ENCODE measurements around the gene TMEM130.

The TMEM130 gene

GRCh38 chr7:98907570-98907969 is 37.8 kb upstream of the TMEM130 start:
- Histone ChIP-seq H3K27ac (no peak overlapping the region), H3K36me3 (ENCODE audit: insufficient read depth, low read length) (peaks cover 94% of the 10 kb centered on the region), H3K4me3 (no peak overlapping the region), H3K9ac (ENCODE audit: insufficient read length) (no peak overlapping the region), H3K9me3 (ENCODE audit: low read depth, low read length) (no peaks in the 10 kb centered on the region)
- TF ChIP-seq EZH2 (IDR thresholded peaks at IDR 0.05) (no peak), POLR2AphosphoS5 (IDR thresholded peaks at IDR 0.05; ENCODE audit: borderline replicate concordance, low read depth, low read length) (no peak), FOXP2 (optimal IDR thresholded peaks at IDR 0.05; ENCODE audit: control extremely low read depth, extremely low read length, insufficient read depth) (no peak)
- DNase-seq (ENCODE audit: low read depth, low spot score) = no peak

GRCh38 chr7:98903246-98903645 is 33.4 kb upstream of the TMEM130 start:
- Histone ChIP-seq H3K9me3 (ENCODE audit: low read depth, low read length) (no peaks in the 10 kb centered on the region), H3K27ac (no peak overlapping the region), H3K4me3 (no peak overlapping the region), H3K36me3 (ENCODE audit: insufficient read depth, low read length) (peaks cover 95% of the 10 kb centered on the region), H3K9ac (ENCODE audit: insufficient read length) (no peak overlapping the region)
- no peak for DNase-seq (ENCODE audit: low read depth, low spot score)
- no peak for TF ChIP-seq POLR2AphosphoS5 (IDR thresholded peaks at IDR 0.05; ENCODE audit: borderline replicate concordance, low read depth, low read length)
- no peak for TF ChIP-seq FOXP2 (optimal IDR thresholded peaks at IDR 0.05; ENCODE audit: control extremely low read depth, extremely low read length, insufficient read depth)
- TF ChIP-seq EZH2 (IDR thresholded peaks at IDR 0.05) = no peak

GRCh38 chr7:98902523-98902922 is 32.7 kb upstream of the TMEM130 start:
- no peak overlapping the region for H3K27ac ChIP-seq
- no peak for DNase-seq (ENCODE audit: low read depth, low spot score)
- TF ChIP-seq POLR2AphosphoS5 (IDR thresholded peaks at IDR 0.05; ENCODE audit: borderline replicate concordance, low read depth, low read length) (no peak), FOXP2 (optimal IDR thresholded peaks at IDR 0.05; ENCODE audit: control extremely low read depth, extremely low read length, insufficient read depth) (no peak), EZH2 (IDR thresholded peaks at IDR 0.05) (no peak)
- no peaks in the 10 kb centered on the region for H3K9me3 ChIP-seq (ENCODE audit: low read depth, low read length)
- no peak overlapping the region for H3K4me3 ChIP-seq
- peaks cover 95% of the 10 kb centered on the region for H3K36me3 ChIP-seq (ENCODE audit: insufficient read depth, low read length)
- no peak overlapping the region for H3K9ac ChIP-seq (ENCODE audit: insufficient read length)

- no peak for DNase-seq (ENCODE audit: low read depth, low spot score)
- no peak overlapping the region for H3K4me3 ChIP-seq
- TF ChIP-seq EZH2 (IDR thresholded peaks at IDR 0.05) (no peak), FOXP2 (optimal IDR thresholded peaks at IDR 0.05; ENCODE audit: control extremely low read depth, extremely low read length, insufficient read depth) (no peak), POLR2AphosphoS5 (IDR thresholded peaks at IDR 0.05; ENCODE audit: borderline replicate concordance, low read depth, low read length) (no peak)
- H3K9me3 ChIP-seq (ENCODE audit: low read depth, low read length) = no peaks in the 10 kb centered on the region
- H3K27ac ChIP-seq = no peak overlapping the region
- no peak overlapping the region for H3K9ac ChIP-seq (ENCODE audit: insufficient read length)
- peaks cover 98% of the 10 kb centered on the region for H3K36me3 ChIP-seq (ENCODE audit: insufficient read depth, low read length)
Observed at GRCh38 chr7:98900815-98901214, 31.0 kb upstream of the TMEM130 start.

- DNase-seq (ENCODE audit: low read depth, low spot score) = no peak
- Histone ChIP-seq H3K9me3 (ENCODE audit: low read depth, low read length) (no peaks in the 10 kb centered on the region), H3K36me3 (ENCODE audit: insufficient read depth, low read length) (peaks cover 97% of the 10 kb centered on the region), H3K4me3 (no peak overlapping the region), H3K9ac (ENCODE audit: insufficient read length) (no peak overlapping the region), H3K27ac (no peak overlapping the region)
- no peak for TF ChIP-seq EZH2 (IDR thresholded peaks at IDR 0.05)
- TF ChIP-seq FOXP2 (optimal IDR thresholded peaks at IDR 0.05; ENCODE audit: control extremely low read depth, extremely low read length, insufficient read depth) = no peak
- no peak for TF ChIP-seq POLR2AphosphoS5 (IDR thresholded peaks at IDR 0.05; ENCODE audit: borderline replicate concordance, low read depth, low read length)
Observed at GRCh38 chr7:98899816-98900215, 30.0 kb upstream of the TMEM130 start.

- Histone ChIP-seq H3K36me3 (ENCODE audit: insufficient read depth, low read length) (peaks cover 74% of the 10 kb centered on the region), H3K4me3 (no peak overlapping the region), H3K9me3 (ENCODE audit: low read depth, low read length) (no peaks in the 10 kb centered on the region), H3K27ac (no peak overlapping the region), H3K9ac (ENCODE audit: insufficient read length) (no peak overlapping the region)
- DNase-seq (ENCODE audit: low read depth, low spot score) = no peak
- TF ChIP-seq EZH2 (IDR thresholded peaks at IDR 0.05) (no peak), POLR2AphosphoS5 (IDR thresholded peaks at IDR 0.05; ENCODE audit: borderline replicate concordance, low read depth, low read length) (no peak), FOXP2 (optimal IDR thresholded peaks at IDR 0.05; ENCODE audit: control extremely low read depth, extremely low read length, insufficient read depth) (no peak)
Observed at GRCh38 chr7:98892609-98893008, 22.8 kb upstream of the TMEM130 start.

- Histone ChIP-seq H3K4me3 (no peak overlapping the region), H3K9ac (ENCODE audit: insufficient read length) (no peak overlapping the region), H3K9me3 (ENCODE audit: low read depth, low read length) (no peaks in the 10 kb centered on the region), H3K36me3 (ENCODE audit: insufficient read depth, low read length) (peaks cover 78% of the 10 kb centered on the region), H3K27ac (no peak overlapping the region)
- no peak for DNase-seq (ENCODE audit: low read depth, low spot score)
- TF ChIP-seq POLR2AphosphoS5 (IDR thresholded peaks at IDR 0.05; ENCODE audit: borderline replicate concordance, low read depth, low read length) (no peak), EZH2 (IDR thresholded peaks at IDR 0.05) (no peak), FOXP2 (optimal IDR thresholded peaks at IDR 0.05; ENCODE audit: control extremely low read depth, extremely low read length, insufficient read depth) (no peak)
Observed at GRCh38 chr7:98887038-98887437, 17.2 kb upstream of the TMEM130 start.

- H3K27ac ChIP-seq = no peak overlapping the region
- H3K9me3 ChIP-seq (ENCODE audit: low read depth, low read length) = no peaks in the 10 kb centered on the region
- H3K4me3 ChIP-seq = no peak overlapping the region
- no peak for DNase-seq (ENCODE audit: low read depth, low spot score)
- H3K9ac ChIP-seq (ENCODE audit: insufficient read length) = no peak overlapping the region
- H3K36me3 ChIP-seq (ENCODE audit: insufficient read depth, low read length) = peaks cover 79% of the 10 kb centered on the region
- TF ChIP-seq FOXP2 (optimal IDR thresholded peaks at IDR 0.05; ENCODE audit: control extremely low read depth, extremely low read length, insufficient read depth) = no peak
- TF ChIP-seq EZH2 (IDR thresholded peaks at IDR 0.05) = no peak
- TF ChIP-seq POLR2AphosphoS5 (IDR thresholded peaks at IDR 0.05; ENCODE audit: borderline replicate concordance, low read depth, low read length) = no peak
Observed at GRCh38 chr7:98884416-98884815, 14.6 kb upstream of the TMEM130 start.
